ENCODE results near the gene RNASET2. TPM values are rescaled to one million over a fixed set of nuclear protein-coding genes. Genes with fewer than 3 reads are reported as not detected.

Gene RNASET2
- polyA plus RNA-seq, 1 donor (not counting 4 experiments of a cell fraction or from before 2014, with no cell fraction given): 21.5 TPM

DNA sequence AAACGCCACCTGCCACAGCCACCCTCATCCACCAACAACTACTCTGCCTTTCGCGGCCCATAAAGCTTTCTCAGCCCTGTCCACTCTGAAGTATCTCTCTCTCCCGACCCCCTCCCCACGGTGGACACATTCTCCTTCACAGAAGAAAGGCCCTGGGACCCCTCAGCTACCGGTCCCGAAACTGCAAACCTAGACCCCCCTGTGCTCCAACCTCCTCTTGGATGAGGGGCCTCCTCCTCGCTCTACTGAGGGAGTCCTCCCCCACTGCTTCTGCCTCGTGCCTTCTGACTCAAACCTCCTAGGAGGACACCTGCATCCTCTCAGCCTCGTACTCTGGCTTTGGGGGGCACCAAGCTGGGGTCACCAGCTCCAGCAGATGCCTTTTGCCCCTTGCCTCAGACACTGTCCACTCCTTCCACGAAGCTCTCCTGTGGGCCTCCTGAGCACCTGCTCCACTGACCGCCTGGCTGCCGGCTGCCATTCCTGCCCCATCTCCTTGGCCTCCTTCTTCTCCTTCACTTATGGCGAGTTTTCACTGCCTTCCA is 24.9 kb downstream of the RNASET2 start:
- dilution Hi-C loops (cut with MboI; ENCODE audit: extremely low pct_ligation_motif_present, low sequenced_read_pairs): no loop called here
- Histone ChIP-seq H3K27me3 (ENCODE audit: control insufficient read depth, extremely low read depth, insufficient read depth, low read length) (no peaks in the 10 kb centered on the region), H3K9me1 (ENCODE audit: control insufficient read depth, extremely low read depth, insufficient read depth, low read length) (no peaks in the 10 kb centered on the region), H3K27ac (ENCODE audit: control insufficient read depth, insufficient read depth, low read length) (no peak overlapping the region), H3K4me2 (ENCODE audit: control insufficient read depth, extremely low read depth, insufficient read depth, low read depth, low read length) (no peak overlapping the region), H3K79me2 (ENCODE audit: control insufficient read depth, insufficient read depth, low read length) (no peaks in the 10 kb centered on the region), H3K9ac (ENCODE audit: control insufficient read depth, extremely low read depth, insufficient read depth, low read length) (no peak overlapping the region), H3K4me3 (ENCODE audit: control insufficient read depth in 2 of 3, extremely low read depth in 1 of 3, insufficient read depth in 2 of 3, low read depth in 1 of 3, low read length in 3 of 3) (no peak overlapping the region), H3K4me1 (ENCODE audit: control insufficient read depth, extremely low read depth, insufficient read depth, low read length) (no peaks in the 10 kb centered on the region), H3K36me3 (ENCODE audit: control insufficient read depth in 2 of 2, extremely low read depth in 1 of 2, insufficient read depth in 2 of 2, low read length in 2 of 2) (peaks cover 0 to 1% of the 10 kb centered on the region in 2 experiments), H3K9me3 (ENCODE audit: control insufficient read depth, low read depth, low read length) (no peaks in the 10 kb centered on the region), H2AFZ (ENCODE audit: control insufficient read depth, low read length) (no peak overlapping the region), H4K20me1 (ENCODE audit: control insufficient read depth, extremely low read depth, insufficient read depth, low read length) (no peaks in the 10 kb centered on the region)
- DNase-seq (ENCODE audit: low read depth, low spot score) (no peak), FAIRE-seq (no peak)
- TF ChIP-seq, protein P1, sequence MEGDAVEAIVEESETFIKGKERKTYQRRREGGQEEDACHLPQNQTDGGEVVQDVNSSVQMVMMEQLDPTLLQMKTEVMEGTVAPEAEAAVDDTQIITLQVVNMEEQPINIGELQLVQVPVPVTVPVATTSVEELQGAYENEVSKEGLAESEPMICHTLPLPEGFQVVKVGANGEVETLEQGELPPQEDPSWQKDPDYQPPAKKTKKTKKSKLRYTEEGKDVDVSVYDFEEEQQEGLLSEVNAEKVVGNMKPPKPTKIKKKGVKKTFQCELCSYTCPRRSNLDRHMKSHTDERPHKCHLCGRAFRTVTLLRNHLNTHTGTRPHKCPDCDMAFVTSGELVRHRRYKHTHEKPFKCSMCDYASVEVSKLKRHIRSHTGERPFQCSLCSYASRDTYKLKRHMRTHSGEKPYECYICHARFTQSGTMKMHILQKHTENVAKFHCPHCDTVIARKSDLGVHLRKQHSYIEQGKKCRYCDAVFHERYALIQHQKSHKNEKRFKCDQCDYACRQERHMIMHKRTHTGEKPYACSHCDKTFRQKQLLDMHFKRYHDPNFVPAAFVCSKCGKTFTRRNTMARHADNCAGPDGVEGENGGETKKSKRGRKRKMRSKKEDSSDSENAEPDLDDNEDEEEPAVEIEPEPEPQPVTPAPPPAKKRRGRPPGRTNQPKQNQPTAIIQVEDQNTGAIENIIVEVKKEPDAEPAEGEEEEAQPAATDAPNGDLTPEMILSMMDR (optimal IDR thresholded peaks at IDR 0.05 in 1 of 3, IDR thresholded peaks at IDR 0.05 in 1 of 3, conservative IDR thresholded peaks at IDR 0.05 in 1 of 3; ENCODE audit: extremely low read depth in 1 of 3, insufficient read depth in 2 of 3, low read length in 3 of 3): no peak
- no peak for TF ChIP-seq EZH2 (IDR thresholded peaks at IDR 0.05; ENCODE audit: low read length)

DNA sequence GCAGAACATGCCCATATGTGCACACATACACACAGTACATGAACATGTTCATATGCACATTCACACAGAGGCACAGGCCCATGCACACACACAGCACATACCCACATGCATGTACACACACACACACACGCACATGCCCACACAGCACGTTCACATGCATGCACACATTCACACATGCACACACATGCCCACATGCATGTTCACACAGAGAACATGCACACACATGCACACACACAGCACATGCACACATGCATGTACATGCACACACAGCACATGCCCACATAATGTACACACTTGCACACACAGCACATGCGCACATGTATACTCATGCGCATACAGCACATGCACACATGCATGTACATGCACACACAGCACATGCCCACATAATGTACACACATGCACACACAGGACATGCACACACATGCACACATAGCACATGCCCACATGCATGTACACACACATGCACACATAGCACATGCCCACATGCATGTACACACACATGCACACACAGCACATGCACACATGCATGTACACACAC is 25.9 kb downstream of the RNASET2 start:
- no peak overlapping the region for H3K9ac ChIP-seq (ENCODE audit: control insufficient read depth, extremely low read depth, insufficient read depth, low read length)
- no peak overlapping the region for H3K27ac ChIP-seq (ENCODE audit: control insufficient read depth, insufficient read depth, low read length)
- dilution Hi-C loops (cut with MboI; ENCODE audit: extremely low pct_ligation_motif_present, low sequenced_read_pairs): no loop called here
- DNase-seq (ENCODE audit: low read depth, low spot score) (no peak), FAIRE-seq (no peak)
- H3K4me3 ChIP-seq (ENCODE audit: control insufficient read depth in 2 of 3, extremely low read depth in 1 of 3, insufficient read depth in 2 of 3, low read depth in 1 of 3, low read length in 3 of 3): no peak overlapping the region
- H3K4me1 ChIP-seq (ENCODE audit: control insufficient read depth, extremely low read depth, insufficient read depth, low read length): no peaks in the 10 kb centered on the region
- H3K9me3 ChIP-seq (ENCODE audit: control insufficient read depth, low read depth, low read length): no peaks in the 10 kb centered on the region
- H3K27me3 ChIP-seq (ENCODE audit: control insufficient read depth, extremely low read depth, insufficient read depth, low read length): no peaks in the 10 kb centered on the region
- peaks cover 0 to 1% of the 10 kb centered on the region in 2 experiments for H3K36me3 ChIP-seq (ENCODE audit: control insufficient read depth in 2 of 2, extremely low read depth in 1 of 2, insufficient read depth in 2 of 2, low read length in 2 of 2)
- no peaks in the 10 kb centered on the region for H3K9me1 ChIP-seq (ENCODE audit: control insufficient read depth, extremely low read depth, insufficient read depth, low read length)
- no peak overlapping the region for H3K4me2 ChIP-seq (ENCODE audit: control insufficient read depth, extremely low read depth, insufficient read depth, low read depth, low read length)
- no peaks in the 10 kb centered on the region for H3K79me2 ChIP-seq (ENCODE audit: control insufficient read depth, insufficient read depth, low read length)
- no peaks in the 10 kb centered on the region for H4K20me1 ChIP-seq (ENCODE audit: control insufficient read depth, extremely low read depth, insufficient read depth, low read length)
- no peak overlapping the region for H2AFZ ChIP-seq (ENCODE audit: control insufficient read depth, low read length)
- TF ChIP-seq, protein P1 (optimal IDR thresholded peaks at IDR 0.05 in 1 of 3, IDR thresholded peaks at IDR 0.05 in 1 of 3, conservative IDR thresholded peaks at IDR 0.05 in 1 of 3; ENCODE audit: extremely low read depth in 1 of 3, insufficient read depth in 2 of 3, low read length in 3 of 3): no peak
- TF ChIP-seq EZH2 (IDR thresholded peaks at IDR 0.05; ENCODE audit: low read length): no peak

Measured in keratinocyte (primary cell).